NCI-H1092 treated with DMSO at 0.1 percent for 48 hours (cell line): Measurements from ENCODE around the gene USP20.

Experiments used
- DNase-seq: peaks from one replicate; lab custom pipeline; 2025; lab: John Stamatoyannopoulos, UW

The USP20 gene

DNA sequence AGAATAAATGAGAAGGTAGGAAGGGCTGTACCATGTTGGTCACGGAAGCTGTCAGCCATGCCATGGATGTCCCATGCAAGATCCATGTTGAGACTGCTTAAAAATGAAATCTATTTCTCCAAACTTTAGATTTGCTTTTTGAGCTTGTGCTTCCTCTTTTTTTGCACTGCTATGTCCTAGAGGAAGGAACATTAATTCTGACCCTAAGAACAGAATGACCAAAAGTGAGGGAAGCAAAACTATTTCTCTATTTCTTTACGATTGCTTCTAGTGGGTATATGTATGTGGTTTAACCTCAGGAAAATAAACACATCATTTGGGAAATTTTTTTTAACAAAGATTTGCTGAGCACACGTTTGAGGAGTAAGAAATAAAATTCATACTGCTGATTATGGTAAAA lies 84.6 kb downstream of the USP20 start:
- no peak for DNase-seq

DNA sequence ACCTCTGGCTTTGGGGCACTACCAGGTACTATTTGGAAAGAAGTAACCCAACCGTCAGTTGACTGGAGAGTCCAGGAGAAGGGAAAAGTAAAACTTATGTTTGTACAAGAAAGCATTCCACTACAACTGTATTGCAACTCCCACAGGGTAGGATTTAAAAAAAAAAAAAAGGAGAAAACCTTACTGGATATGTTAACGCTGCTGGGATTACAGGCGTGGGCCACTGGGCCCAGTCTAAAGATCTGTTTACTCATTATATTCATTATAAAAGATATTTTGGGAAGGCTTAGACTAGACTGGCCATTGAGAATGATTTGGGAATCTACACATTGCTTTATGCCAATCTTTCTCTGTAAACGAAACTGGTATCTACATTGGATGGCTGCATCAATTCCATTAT lies 86.6 kb downstream of the USP20 start:
- no peak for DNase-seq

DNA sequence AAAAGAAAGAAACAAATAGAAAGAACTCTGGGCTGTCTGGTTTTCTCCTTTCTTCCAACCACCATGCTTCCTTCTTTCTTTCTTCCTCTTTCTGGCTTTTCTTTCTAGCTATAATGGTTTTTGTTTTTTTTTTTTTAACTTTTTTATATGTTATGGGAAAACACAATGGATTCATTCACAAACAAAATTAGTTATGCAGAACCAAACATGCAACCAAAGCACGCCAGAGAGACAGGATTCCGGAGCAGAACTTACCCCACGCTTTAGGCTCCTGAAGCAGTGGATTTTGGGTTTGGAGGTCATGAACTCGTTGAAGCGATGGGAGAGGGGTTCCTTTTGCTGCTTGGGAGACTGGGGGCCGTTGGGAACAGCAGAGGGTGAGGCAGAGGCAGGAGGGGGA lies 88.3 kb downstream of the USP20 start:
- DNase-seq, result no peak

DNA sequence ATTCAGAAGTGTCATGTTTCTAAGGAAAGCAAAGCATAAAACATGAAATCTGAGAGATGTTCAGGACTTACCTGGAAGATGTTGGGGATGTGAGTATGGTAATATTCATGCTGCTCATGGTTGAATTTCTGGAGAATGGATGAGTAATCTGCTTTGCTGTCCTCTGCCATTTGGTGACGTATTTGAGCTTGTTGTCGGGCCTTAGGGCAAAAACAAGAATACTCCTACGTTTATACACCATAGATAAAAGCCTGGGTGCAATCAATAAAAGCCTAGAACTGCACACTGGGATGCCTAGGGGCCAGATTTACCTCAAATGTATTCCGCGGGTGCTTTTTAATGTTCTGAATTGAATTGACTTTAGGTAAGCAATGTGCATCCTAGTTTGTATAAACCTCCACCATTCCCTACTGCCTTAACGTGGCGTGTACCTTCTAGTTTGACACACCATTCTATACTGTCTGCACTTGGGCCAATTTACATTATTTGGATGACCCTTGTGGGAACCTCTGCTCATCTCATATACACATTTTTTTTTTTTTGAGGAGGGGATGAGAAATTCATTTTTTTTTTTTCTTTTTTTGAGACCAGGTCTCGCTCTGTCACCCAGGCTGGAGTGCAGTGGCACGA lies 94.4 kb downstream of the USP20 start:
- no peak for DNase-seq

DNA sequence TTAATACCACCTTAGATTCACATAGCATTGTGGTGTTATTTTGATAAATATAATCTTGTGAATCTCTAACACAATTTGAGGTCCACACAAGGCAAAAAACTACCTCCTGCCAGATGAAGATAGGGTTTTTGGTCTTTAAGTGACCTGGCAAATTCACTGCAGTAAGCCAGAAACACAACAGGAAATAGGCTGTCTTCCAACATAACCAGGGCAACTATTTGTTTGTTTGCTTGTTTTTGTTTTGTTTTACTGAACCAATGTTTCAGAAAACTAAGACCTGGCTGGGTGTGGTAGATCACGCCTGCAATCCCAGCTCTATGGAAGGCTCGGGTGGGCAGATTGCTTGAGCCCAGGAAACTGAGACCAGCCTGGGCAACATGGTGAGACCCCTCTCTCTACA lies 95.5 kb downstream of the USP20 start:
- no peak for DNase-seq
